ENCODE results near the gene CKM.

- no peak for TF ChIP-seq EZH2 (IDR thresholded peaks at IDR 0.05)
- TF ChIP-seq POLR2AphosphoS5 (IDR thresholded peaks at IDR 0.05; ENCODE audit: borderline replicate concordance, low read depth, low read length): no peak
Observed at GRCh38 chr19:45315304-45315703, 7.4 kb downstream of the CKM start.

Measured in SK-N-MC (cell line).